Tibial artery (tissue), 4 donors: Measurements from ENCODE around the gene MAP2K5.
"Not testable (repeated sequence)": the region's sequence is repeated elsewhere in the genome, so short reads cannot be mapped to it uniquely, and the experiment has no call there.

Experiments used
- DNase-seq, 2 donors: peaks; one replicate each; pipeline ENCODE4 v3.0.0-alpha.2; 2019
- H3K27ac ChIP-seq, 2 donors: fragments of 200-600 bp; sonication (generic) in 1 of 2; 1 replicate in 1 of 2; 2 replicates in 1 of 2; pipeline ENCODE4 v1.5.1; 2018 to 2019; ENCODE audit warnings: mild to moderate bottlenecking in 1 of 2
- H3K27me3 ChIP-seq, 2 donors: fragments of 200-600 bp; sonication (generic) in 1 of 2; one replicate each; pipeline versions ENCODE4 v1.5.1 to v1.6.0; 2016 to 2019
- H3K36me3 ChIP-seq, 3 donors: fragments of 200-600 bp; sonication (generic) in 2 of 3; one replicate each; pipeline ENCODE4 v1.5.1; 2016 to 2019; ENCODE audit warnings: mild to moderate bottlenecking in 2 of 3
- H3K4me1 ChIP-seq, 4 donors: fragments of 200-600 bp; sonication (generic) in 2 of 4; 1 replicate in 3 of 4; 2 replicates in 1 of 4; pipeline ENCODE4 v1.5.1; 2016 to 2019
- H3K4me3 ChIP-seq, 2 donors: fragments of 200-600 bp; sonication (generic) in 1 of 2; 1 replicate in 1 of 2; 2 replicates in 1 of 2; pipeline ENCODE4 v1.5.1; 2018 to 2019; ENCODE audit warnings: mild to moderate bottlenecking in 2 of 2
- H3K9me3 ChIP-seq, 3 donors: fragments of 200-600 bp; sonication (generic) in 1 of 3; one replicate each; pipeline ENCODE4 v1.5.1; 2016 to 2019
- intact Hi-C: fragments of 100-400 bp; cut with DNase I; formaldehyde crosslinking; loops from one replicate; pipeline ENCODE4 v1.15.0; 2023; ENCODE audit warnings: low total_unique reads
- TF ChIP-seq, protein P1 (sequence below), 2 experiments: fragments of 200-600 bp in 1 of 2; fragments of 450-650 bp in 1 of 2; IDR thresholded peaks; one replicate each; pipeline ENCODE4 v1.5.1; 2017 to 2019; ENCODE audit warnings: antibody characterized with exemption in 2 of 2, mild to moderate bottlenecking in 1 of 2, moderate library complexity in 1 of 2

Gene MAP2K5

DNA sequence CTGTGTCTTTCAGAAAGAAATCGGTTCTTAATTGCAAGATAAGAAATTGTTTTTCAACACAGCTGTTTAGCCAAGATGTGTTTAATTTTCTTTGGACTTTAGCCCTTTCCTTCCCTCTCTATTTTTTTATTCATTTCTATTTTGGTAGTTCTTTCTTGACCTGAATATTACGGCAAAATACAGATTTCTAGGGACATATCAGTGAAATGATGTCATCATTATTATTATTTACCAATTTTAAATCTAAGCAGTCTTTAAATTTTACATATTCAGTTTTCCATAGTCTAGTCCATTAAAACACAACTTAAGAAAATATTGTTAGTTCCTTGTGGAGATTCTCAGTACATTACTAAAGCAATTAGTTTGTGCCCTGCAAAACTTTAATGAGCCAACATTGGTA is 104.3 kb downstream of the MAP2K5 start:
- TF ChIP-seq, protein P1, sequence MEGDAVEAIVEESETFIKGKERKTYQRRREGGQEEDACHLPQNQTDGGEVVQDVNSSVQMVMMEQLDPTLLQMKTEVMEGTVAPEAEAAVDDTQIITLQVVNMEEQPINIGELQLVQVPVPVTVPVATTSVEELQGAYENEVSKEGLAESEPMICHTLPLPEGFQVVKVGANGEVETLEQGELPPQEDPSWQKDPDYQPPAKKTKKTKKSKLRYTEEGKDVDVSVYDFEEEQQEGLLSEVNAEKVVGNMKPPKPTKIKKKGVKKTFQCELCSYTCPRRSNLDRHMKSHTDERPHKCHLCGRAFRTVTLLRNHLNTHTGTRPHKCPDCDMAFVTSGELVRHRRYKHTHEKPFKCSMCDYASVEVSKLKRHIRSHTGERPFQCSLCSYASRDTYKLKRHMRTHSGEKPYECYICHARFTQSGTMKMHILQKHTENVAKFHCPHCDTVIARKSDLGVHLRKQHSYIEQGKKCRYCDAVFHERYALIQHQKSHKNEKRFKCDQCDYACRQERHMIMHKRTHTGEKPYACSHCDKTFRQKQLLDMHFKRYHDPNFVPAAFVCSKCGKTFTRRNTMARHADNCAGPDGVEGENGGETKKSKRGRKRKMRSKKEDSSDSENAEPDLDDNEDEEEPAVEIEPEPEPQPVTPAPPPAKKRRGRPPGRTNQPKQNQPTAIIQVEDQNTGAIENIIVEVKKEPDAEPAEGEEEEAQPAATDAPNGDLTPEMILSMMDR (IDR thresholded peaks at IDR 0.05), result no peak
- H3K4me3 ChIP-seq, result no peak overlapping the region
- H3K9me3 ChIP-seq, result no peaks in the 10 kb centered on the region
- H3K27me3 ChIP-seq, result no peaks in the 10 kb centered on the region
- no peak overlapping the region for H3K27ac ChIP-seq
- H3K36me3 ChIP-seq, result peaks cover 9 to 19% (median 12%) of the 10 kb centered on the region in 3 donors
- no peak for DNase-seq
- intact Hi-C loops, result no loop called here
- no peaks in the 10 kb centered on the region for H3K4me1 ChIP-seq

DNA sequence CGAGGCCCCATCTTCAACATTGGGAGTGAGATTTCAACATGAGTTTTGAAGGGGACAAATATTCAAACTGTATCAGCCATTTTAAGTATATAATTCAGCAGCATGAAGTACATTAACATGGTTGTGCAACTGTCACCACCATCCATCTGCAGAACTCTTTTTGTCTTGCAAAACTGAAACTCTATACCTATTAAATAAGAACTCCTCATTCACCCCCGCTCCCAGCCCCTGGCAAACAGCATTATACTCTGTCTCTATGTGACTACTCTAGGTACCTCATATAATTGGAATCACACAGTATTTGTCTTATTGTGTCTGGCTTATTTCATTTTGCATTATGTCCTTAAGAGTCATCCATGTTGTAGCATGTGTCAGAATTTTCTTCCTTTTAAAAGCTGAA is 110.1 kb downstream of the MAP2K5 start:
- peaks cover 0 to 9% (median 0%) of the 10 kb centered on the region in 3 donors for H3K9me3 ChIP-seq
- intact Hi-C loops, result no loop called here
- no peaks in the 10 kb centered on the region for H3K27me3 ChIP-seq
- TF ChIP-seq, protein P1 (IDR thresholded peaks at IDR 0.05), result no peak
- H3K27ac ChIP-seq, result no peak overlapping the region
- H3K36me3 ChIP-seq, result peaks cover 6 to 44% (median 33%) of the 10 kb centered on the region in 3 donors
- no peak overlapping the region for H3K4me3 ChIP-seq
- no peaks in the 10 kb centered on the region for H3K4me1 ChIP-seq
- no peak for DNase-seq

DNA sequence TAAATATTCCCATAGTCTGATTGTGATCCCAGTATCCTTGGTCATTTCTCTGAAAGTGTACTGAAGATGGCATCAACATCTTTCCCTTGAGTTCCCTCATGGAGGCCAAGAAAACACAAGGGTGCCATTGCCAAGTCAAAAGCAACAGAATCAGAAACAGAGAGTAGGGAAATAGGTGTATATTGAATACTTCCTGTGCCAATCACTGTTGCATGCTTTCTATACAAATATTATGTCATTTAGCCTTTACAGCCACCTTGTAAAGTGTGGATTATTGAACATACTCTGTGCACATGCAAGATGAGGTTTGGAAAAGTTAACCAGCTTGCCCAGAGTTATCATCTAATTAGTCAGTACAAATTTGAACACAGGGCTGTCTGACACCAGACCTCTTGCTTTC is 117.9 kb downstream of the MAP2K5 start:
- Histone ChIP-seq H3K4me1 (no peaks in the 10 kb centered on the region), H3K27me3 (no peaks in the 10 kb centered on the region), H3K9me3 (no peaks in the 10 kb centered on the region), H3K27ac (no peak overlapping the region), H3K4me3 (no peak overlapping the region), H3K36me3 (peaks cover 0 to 21% (median 14%) of the 10 kb centered on the region in 3 donors)
- TF ChIP-seq, protein P1 (IDR thresholded peaks at IDR 0.05), result no peak
- intact Hi-C loops, result no loop called here
- DNase-seq, result no peak

DNA sequence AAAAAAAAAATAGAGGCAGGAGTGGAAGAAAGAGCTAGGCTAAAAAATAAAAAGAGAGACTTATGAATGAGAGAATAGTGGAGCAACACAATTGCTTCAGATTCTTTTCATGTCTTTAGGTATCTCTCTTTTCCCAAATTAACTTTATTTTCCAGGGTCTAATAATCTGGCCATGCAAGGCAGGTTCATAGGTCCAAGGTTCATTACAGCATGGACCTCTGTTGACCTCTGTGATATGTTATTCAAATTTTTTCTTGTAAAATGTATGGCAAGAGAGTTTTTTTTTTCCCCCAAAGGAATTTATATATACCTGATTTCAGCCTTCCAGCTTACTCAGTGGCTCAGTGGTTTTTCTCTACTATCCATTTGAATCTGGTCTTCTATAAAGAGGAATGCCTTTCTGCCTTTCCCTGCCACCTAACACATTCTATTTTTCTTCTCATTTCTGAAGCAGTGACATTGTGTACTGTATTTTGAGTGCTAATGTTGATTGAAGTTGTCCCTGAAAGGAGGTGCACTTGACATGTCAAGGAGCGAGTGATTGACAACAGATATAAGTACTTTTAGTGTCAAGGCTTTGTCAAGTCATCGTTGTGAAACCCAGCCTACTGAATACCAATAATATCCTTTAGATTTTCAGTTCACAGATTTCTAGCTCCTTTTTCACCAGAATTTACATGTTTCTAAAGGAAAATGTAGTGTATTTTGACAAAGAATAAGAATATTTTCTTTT is 118.5 kb downstream of the MAP2K5 start:
- intact Hi-C loops, result no loop called here
- Histone ChIP-seq H3K4me3 (no peak overlapping the region), H3K27ac (no peak overlapping the region), H3K4me1 (no peaks in the 10 kb centered on the region), H3K36me3 (peaks cover 0 to 15% (median 8%) of the 10 kb centered on the region in 3 donors), H3K27me3 (no peaks in the 10 kb centered on the region), H3K9me3 (no peaks in the 10 kb centered on the region)
- DNase-seq, result no peak
- TF ChIP-seq, protein P1 (IDR thresholded peaks at IDR 0.05), result no peak

DNA sequence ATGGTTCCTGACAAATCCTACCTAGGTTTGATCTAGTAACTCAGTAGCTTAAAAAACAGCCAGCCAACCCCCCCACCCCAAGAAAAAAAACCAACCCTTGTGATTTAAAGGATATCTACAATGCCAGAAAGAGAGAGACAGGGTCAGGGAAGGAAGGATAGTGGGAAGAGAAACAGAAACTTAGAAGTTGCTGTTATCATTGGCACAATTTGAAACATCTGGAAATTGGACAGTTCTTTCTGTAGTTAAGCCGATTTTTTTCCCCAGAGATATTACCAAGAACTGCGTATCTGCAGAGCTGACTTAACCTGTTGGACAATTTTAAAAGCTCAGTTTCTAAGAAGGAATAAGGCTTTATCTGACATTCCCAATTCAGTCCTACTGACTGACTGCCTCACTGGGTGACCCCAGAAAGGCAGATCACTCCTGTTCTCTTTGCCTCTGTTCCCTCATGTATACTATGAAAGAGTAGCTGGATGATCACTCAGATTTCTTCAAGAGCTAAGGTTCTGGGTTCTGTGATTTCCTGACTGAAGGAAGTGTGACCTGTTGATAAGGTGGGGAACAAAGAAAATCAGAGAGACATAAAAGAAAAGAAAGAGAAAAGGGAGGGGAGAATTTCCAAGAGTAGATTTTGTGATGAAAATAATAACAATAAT is 128.3 kb downstream of the MAP2K5 start:
- intact Hi-C loops, result no loop called here
- H3K36me3 ChIP-seq, result peaks cover 0 to 13% (median 0%) of the 10 kb centered on the region in 3 donors
- no peak overlapping the region for H3K4me3 ChIP-seq
- TF ChIP-seq, protein P1 (IDR thresholded peaks at IDR 0.05), result no peak
- no peak overlapping the region for H3K27ac ChIP-seq
- no peaks in the 10 kb centered on the region for H3K4me1 ChIP-seq
- DNase-seq, result no peak
- H3K27me3 ChIP-seq, result no peaks in the 10 kb centered on the region
- H3K9me3 ChIP-seq, result no peaks in the 10 kb centered on the region

DNA sequence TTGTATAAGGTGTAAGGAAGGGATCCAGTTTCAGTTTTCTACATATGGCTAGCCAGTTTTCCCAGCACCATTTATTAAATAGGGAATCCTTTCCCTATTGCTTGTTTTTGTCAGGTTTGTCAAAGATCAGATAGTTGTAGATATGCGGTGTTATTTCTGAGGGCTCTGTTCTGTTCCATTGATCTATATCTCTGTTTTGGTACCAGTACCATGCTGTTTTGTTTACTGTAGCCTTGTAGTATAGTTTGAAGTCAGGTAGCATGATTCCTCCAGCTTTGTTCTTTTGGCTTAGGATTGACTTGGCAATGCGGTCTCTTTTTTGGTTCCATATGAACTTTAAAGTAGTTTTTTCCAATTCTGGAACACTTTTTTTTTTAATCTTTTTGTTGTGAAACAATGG is 130.3 kb downstream of the MAP2K5 start:
- DNase-seq, H3K4me1 ChIP-seq, H3K9me3 ChIP-seq, H3K27ac ChIP-seq, H3K4me3 ChIP-seq, H3K27me3 ChIP-seq, intact Hi-C loops: not testable (repeated sequence)
- peaks cover 0 to 13% (median 0%) of the 10 kb centered on the region in 3 donors for H3K36me3 ChIP-seq
